PFSK-1 (cell line): ENCODE measurements around the gene BPGM.

Source experiments
- FOXP2 ChIP-seq: optimal IDR thresholded peaks from 2 replicates; pipeline ENCODE3; 2011; ENCODE audit warnings: borderline replicate concordance, control low read depth, inconsistent platforms; ENCODE audit not compliant: insufficient read depth; ENCODE audit errors: extremely low read length, extremely low read depth
- POLR2AphosphoS5 ChIP-seq: IDR thresholded peaks from 2 replicates; pipeline ENCODE4 v1.6.1; 2012; ENCODE audit warnings: low read depth, mild to moderate bottlenecking, control low read depth, low read length, moderate library complexity
- SIN3A ChIP-seq: IDR thresholded peaks from 2 replicates; pipeline ENCODE4 v1.6.1; 2012; ENCODE audit warnings: mild to moderate bottlenecking, low read length, moderate library complexity, borderline replicate concordance; ENCODE audit not compliant: insufficient read depth
- TAF1 ChIP-seq: IDR thresholded peaks from 2 replicates; pipeline ENCODE4 v1.6.1; 2012; ENCODE audit warnings: low read length, control low read depth, borderline replicate concordance; ENCODE audit not compliant: insufficient read depth
- TF ChIP-seq, protein P1 (sequence below), 2 experiments: IDR thresholded peaks; 2 replicates each; pipeline versions ENCODE4 v1.6.1 to v1.8.0; 2011 to 2012; ENCODE audit warnings: low read depth in 2 of 2, low read length in 2 of 2, control low read depth in 1 of 2, inconsistent platforms in 1 of 2, mild to moderate bottlenecking in 1 of 2, moderate library complexity in 1 of 2; ENCODE audit not compliant: insufficient read depth in 1 of 2

The BPGM gene

DNA sequence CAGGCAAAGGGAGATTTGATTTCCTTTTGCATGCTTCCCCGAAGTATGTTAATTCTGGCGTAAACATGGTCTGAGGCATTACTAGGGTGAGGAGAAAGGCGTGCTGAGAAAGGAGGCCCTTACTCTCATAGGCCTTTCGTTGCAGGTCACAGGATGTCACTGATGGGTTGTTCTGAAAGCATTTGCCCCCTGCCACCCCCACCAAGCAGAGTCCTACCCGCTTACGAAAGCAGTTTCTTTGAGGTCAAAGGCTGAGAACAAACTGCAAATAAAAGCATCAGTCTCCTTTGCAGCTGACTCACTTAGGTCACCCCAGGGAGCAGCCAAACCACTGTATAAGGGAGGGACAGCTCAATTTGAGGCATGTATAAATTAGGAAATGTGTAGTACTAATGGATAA lies 57.1 kb downstream of the BPGM start:
- TF ChIP-seq POLR2AphosphoS5: no peak
- TF ChIP-seq FOXP2: no peak
- TF ChIP-seq TAF1: no peak
- TF ChIP-seq SIN3A: no peak
- TF ChIP-seq, protein P1, sequence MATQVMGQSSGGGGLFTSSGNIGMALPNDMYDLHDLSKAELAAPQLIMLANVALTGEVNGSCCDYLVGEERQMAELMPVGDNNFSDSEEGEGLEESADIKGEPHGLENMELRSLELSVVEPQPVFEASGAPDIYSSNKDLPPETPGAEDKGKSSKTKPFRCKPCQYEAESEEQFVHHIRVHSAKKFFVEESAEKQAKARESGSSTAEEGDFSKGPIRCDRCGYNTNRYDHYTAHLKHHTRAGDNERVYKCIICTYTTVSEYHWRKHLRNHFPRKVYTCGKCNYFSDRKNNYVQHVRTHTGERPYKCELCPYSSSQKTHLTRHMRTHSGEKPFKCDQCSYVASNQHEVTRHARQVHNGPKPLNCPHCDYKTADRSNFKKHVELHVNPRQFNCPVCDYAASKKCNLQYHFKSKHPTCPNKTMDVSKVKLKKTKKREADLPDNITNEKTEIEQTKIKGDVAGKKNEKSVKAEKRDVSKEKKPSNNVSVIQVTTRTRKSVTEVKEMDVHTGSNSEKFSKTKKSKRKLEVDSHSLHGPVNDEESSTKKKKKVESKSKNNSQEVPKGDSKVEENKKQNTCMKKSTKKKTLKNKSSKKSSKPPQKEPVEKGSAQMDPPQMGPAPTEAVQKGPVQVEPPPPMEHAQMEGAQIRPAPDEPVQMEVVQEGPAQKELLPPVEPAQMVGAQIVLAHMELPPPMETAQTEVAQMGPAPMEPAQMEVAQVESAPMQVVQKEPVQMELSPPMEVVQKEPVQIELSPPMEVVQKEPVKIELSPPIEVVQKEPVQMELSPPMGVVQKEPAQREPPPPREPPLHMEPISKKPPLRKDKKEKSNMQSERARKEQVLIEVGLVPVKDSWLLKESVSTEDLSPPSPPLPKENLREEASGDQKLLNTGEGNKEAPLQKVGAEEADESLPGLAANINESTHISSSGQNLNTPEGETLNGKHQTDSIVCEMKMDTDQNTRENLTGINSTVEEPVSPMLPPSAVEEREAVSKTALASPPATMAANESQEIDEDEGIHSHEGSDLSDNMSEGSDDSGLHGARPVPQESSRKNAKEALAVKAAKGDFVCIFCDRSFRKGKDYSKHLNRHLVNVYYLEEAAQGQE (IDR thresholded peaks at IDR 0.05; ENCODE audit: insufficient read depth in 1 of 2, low read depth in 2 of 2, low read length in 2 of 2): no peak

GRCh38 chr7:134704827-134705226 lies 58.2 kb downstream of the BPGM start:
- TF ChIP-seq SIN3A: no peak
- no peak for TF ChIP-seq POLR2AphosphoS5
- no peak for TF ChIP-seq FOXP2
- TF ChIP-seq, protein P1 (IDR thresholded peaks at IDR 0.05; ENCODE audit: insufficient read depth in 1 of 2, low read depth in 2 of 2, low read length in 2 of 2): no peak
- TF ChIP-seq TAF1: no peak

GRCh38 chr7:134705716-134706115 lies 59.1 kb downstream of the BPGM start:
- TF ChIP-seq SIN3A: no peak
- TF ChIP-seq POLR2AphosphoS5: no peak
- TF ChIP-seq, protein P1 (IDR thresholded peaks at IDR 0.05; ENCODE audit: insufficient read depth in 1 of 2, low read depth in 2 of 2, low read length in 2 of 2): no peak
- no peak for TF ChIP-seq FOXP2
- TF ChIP-seq TAF1: no peak

DNA sequence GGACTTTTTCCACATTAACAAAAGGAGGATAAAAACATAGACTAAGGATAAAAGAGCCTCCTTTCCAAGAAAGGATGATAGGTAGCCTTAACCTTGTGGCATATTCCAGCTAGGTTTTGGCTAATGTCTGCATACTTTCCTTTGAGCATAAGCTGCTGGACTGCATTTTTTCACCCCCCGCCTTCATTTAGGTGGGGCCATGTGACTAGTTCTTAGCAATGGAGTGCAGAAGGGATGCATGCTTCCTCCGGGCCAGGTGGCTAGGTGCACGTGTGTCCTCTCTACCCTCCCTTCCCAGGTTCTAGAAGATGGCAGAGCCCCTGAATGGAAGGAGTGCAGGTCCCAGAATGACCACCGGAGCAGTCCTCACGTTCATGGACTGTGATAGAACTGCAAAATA lies 59.8 kb downstream of the BPGM start:
- TF ChIP-seq TAF1 (no peak), FOXP2 (no peak), POLR2AphosphoS5 (no peak), SIN3A (no peak)
- TF ChIP-seq, protein P1 (IDR thresholded peaks at IDR 0.05; ENCODE audit: insufficient read depth in 1 of 2, low read depth in 2 of 2, low read length in 2 of 2): no peak

DNA sequence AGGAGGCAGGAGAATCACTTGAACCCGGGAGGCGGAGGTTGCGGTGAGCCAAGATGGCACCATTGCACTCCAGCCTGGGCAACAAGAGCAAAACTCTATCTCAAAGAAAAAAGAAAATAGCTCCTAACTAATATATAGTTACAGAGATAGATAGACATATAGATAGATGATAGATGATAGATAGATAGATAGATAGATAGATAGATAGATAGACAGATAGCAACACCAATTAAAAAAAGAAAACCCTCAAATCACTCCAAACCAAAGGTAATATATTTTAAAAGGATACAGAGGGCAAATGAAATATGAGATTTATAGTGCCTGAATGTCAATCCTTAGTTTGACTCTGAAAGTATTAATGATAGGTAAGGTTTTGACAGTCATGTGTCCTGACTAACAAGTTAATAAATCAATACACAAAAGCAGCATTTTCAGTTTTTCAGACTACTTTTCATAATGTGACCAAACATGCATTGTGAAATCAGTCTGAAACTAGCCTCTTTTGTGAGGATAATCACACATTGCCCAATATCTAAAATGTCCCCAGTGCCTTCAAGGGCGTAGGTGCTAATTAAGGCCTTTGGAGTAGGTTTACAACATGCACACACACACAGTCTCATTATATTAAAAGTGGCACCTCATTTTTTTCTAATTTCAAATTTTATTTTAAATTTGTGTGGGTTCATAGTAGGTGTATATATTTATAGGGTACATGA lies 61.2 kb downstream of the BPGM start:
- TF ChIP-seq, protein P1 (IDR thresholded peaks at IDR 0.05; ENCODE audit: insufficient read depth in 1 of 2, low read depth in 2 of 2, low read length in 2 of 2): no peak
- TF ChIP-seq TAF1 (no peak), FOXP2 (no peak), POLR2AphosphoS5 (no peak), SIN3A (no peak)
